IMR-90 (cell line): ENCODE measurements around the gene PSME2. TPM values are rescaled to one million over a fixed set of nuclear protein-coding genes. Genes with fewer than 3 reads are reported as not detected.

Source experiments
- CHD1 ChIP-seq: IDR thresholded peaks from 2 replicates; pipeline ENCODE4 v1.6.1; 2012; ENCODE audit warnings: low read depth, low read length, improper control_type of control experiment
- RCOR1 ChIP-seq: IDR thresholded peaks from 2 replicates; pipeline ENCODE4 v1.6.1; 2012; ENCODE audit warnings: mild to moderate bottlenecking, low read length, improper control_type of control experiment; ENCODE audit not compliant: insufficient replicate concordance
- RFX5 ChIP-seq: IDR thresholded peaks from 2 replicates; pipeline ENCODE4 v1.8.0; 2012; ENCODE audit warnings: low read depth, mild to moderate bottlenecking, low read length, moderate library complexity
- microRNA-seq, 2 experiments: library from miRNA; stranded (forward) in 1 of 2; unstranded in 1 of 2; fragments of 10-50 nt in 1 of 2; fragments of <30 nt in 1 of 2; gene quantifications in 1 of 2; microRNA quantifications in 1 of 2; one replicate each; pipeline versions ENCODE3 to v1.1.0; 2013 to 2020; ENCODE audit not compliant: insufficient read depth in 1 of 2, insufficient read length in 1 of 2, unreplicated experiment in 1 of 2
- polyA plus RNA-seq, 3 experiments: library from polyadenylated mRNA; depleted of rRNA; stranded (reverse); fragments of >200 nt; gene quantifications; 2 replicates each; pipeline ENCODE4 v1.2.3, GENCODE V29; 2012; ENCODE audit warnings: low replicate concordance in 1 of 3
- small RNA-seq, 5 experiments: library from RNA; depleted of rRNA; stranded (forward); fragments of <200 nt; gene quantifications; one replicate each; pipeline ENCODE3, GENCODE V24; 2012
- total RNA-seq: library from RNA; depleted of rRNA; stranded (reverse); fragments of >200 nt; gene quantifications from 2 replicates; pipeline ENCODE4 v1.2.3, GENCODE V29; 2012; rRNA removed
- TF ChIP-seq, protein P1 (sequence below): fragments of 150-350 bp; IDR thresholded peaks from 2 replicates; pipeline ENCODE4 v1.6.1; 2016; ENCODE audit warnings: low read depth, mild to moderate bottlenecking, low read length, moderate library complexity, borderline replicate concordance

PSME2 gene
- total and polyA plus RNA-seq, 2 of the 4 experiments (the other 2 are of a cell fraction), result 104 to 141 TPM

DNA sequence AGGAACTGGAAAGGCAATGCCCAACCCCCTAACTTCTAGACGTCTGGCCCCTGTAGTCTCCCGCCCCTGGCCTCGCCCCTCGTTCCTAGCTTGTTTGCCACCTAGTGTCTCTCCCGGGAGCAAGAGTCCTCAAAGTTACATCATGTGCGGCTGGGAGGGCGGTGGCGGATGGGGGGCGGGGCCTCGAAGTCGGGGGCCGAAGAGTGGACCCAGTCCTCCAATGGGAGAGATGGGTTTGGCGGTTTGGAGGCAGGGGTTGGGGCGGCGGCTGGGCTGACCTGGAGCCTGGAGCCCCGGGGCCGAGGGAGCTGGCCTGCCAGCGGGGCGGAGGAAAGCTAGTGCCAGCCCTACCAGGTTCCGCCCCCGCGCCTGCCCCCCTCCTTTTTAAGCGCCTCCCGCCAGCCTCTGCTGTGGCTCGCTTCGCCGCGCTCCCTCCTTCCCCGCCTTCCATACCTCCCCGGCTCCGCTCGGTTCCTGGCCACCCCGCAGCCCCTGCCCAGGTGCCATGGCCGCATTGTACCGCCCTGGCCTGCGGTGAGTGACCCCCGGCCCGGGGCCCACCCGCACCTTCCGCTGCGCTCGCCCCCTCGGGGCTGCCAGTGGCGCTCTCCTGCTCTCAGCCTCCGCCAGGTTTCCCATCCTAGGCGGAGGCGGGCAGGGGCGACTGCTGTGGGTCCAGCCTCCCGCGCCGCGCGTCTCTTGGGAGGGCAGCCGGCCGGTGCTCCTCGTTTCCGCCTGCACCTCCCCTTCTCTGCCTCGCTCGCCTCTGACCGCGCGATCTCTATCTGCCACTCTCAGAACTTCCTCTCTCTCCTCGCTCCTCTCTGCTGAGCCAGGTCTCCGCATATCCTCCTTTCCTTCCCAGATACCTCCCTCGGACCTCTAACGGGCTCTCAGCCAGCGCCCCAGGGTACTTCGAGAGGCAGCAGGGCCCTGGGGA lies 52.2 kb downstream of the PSME2 start, which contains the start of gene PCK2 (continued):
- TF ChIP-seq, protein P1, sequence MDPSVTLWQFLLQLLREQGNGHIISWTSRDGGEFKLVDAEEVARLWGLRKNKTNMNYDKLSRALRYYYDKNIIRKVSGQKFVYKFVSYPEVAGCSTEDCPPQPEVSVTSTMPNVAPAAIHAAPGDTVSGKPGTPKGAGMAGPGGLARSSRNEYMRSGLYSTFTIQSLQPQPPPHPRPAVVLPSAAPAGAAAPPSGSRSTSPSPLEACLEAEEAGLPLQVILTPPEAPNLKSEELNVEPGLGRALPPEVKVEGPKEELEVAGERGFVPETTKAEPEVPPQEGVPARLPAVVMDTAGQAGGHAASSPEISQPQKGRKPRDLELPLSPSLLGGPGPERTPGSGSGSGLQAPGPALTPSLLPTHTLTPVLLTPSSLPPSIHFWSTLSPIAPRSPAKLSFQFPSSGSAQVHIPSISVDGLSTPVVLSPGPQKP, result no peak
- TF ChIP-seq RCOR1 (no peak), CHD1 (no peak), RFX5 (no peak)

Small RNA genes within 50 kb of the gene (microRNA-seq; reads per million reads assigned to microRNA genes)
- not detected for gene AL136295.4 (ENCODE audit: insufficient read depth, insufficient read length)
- gene IPO4 (ENCODE audit: insufficient read depth, insufficient read length), result not detected
- gene IRF9 (ENCODE audit: insufficient read depth, insufficient read length), result not detected
- not detected for gene MIR7703 (ENCODE audit: unreplicated experiment)
- gene RNA5SP383 (ENCODE audit: insufficient read depth, insufficient read length), result not detected

Small RNA genes within 50 kb of the gene (small RNA-seq; reads per million reads assigned to genes)
- 0 to 0.41 (median 0) reads per million in 5 experiments for gene AL136295.4
- gene IPO4, result 0 to 0.04 (median 0) reads per million in 5 experiments
- gene IRF9, result 0 to 0.14 (median 0) reads per million in 5 experiments
- 0 to 25.3 (median 1.1) reads per million in 5 experiments for gene RNA5SP383

Other genes starting within 250 kb of the PSME2 start
Only the 30 nearest of the 31 such genes appear.
- 43.2 and 48.9 TPM in 2 replicates for gene DHRS4, start 192.8 kb downstream of the PSME2 start, total RNA-seq
- 48.6 and 51.8 TPM in 2 replicates for gene DHRS4, start 192.8 kb downstream of the PSME2 start, polyA plus RNA-seq (2012; rRNA removed)
- 11.1 and 12.5 TPM in 2 replicates for gene DHRS4L2, start 157.7 kb downstream of the PSME2 start, total RNA-seq
- gene DHRS4L2, start 157.7 kb downstream of the PSME2 start, polyA plus RNA-seq (2012; rRNA removed), result 17.3 and 19.6 TPM in 2 replicates
- gene CARMIL3, start 94.6 kb downstream of the PSME2 start, total RNA-seq, result under 0.01 TPM in 1 of 2 replicates, not detected in the other
- gene CARMIL3, start 94.6 kb downstream of the PSME2 start, polyA plus RNA-seq (2012; rRNA removed), result 0.03 TPM in 1 of 2 replicates, not detected in the other
- not detected in 2 replicates for gene CPNE6, start 75.0 kb downstream of the PSME2 start, total RNA-seq
- gene CPNE6, start 75.0 kb downstream of the PSME2 start, polyA plus RNA-seq (2012; rRNA removed), result not detected in 2 replicates
- gene PCK2, start 52.3 kb downstream of the PSME2 start, total RNA-seq, result 11.1 and 13.4 TPM in 2 replicates
- gene PCK2, start 52.3 kb downstream of the PSME2 start, polyA plus RNA-seq (2012; rRNA removed), result 23.9 and 29.4 TPM in 2 replicates
- 46.7 and 52.0 TPM in 2 replicates for gene DCAF11, start 31.8 kb downstream of the PSME2 start, total RNA-seq
- 19.0 and 21.0 TPM in 2 replicates for gene DCAF11, start 31.8 kb downstream of the PSME2 start, polyA plus RNA-seq (2012; rRNA removed)
- gene NRL, start 31.7 kb downstream of the PSME2 start, total RNA-seq, result 0.18 and 0.28 TPM in 2 replicates
- 0.70 and 0.85 TPM in 2 replicates for gene NRL, start 31.7 kb downstream of the PSME2 start, polyA plus RNA-seq (2012; rRNA removed)
- not detected in 2 replicates for gene FITM1, start 16.0 kb downstream of the PSME2 start, total RNA-seq
- not detected in 2 replicates for gene FITM1, start 16.0 kb downstream of the PSME2 start, polyA plus RNA-seq (2012; rRNA removed)
- 42.8 and 55.3 TPM in 2 replicates for gene PSME1, start 10.4 kb downstream of the PSME2 start, total RNA-seq
- gene PSME1, start 10.4 kb downstream of the PSME2 start, polyA plus RNA-seq (2012; rRNA removed), result 97.9 and 106 TPM in 2 replicates
- 15.0 and 15.1 TPM in 2 replicates for gene EMC9, start 5.0 kb downstream of the PSME2 start, total RNA-seq
- gene EMC9, start 5.0 kb downstream of the PSME2 start, polyA plus RNA-seq (2012; rRNA removed), result 19.2 and 21.6 TPM in 2 replicates
- 26.1 and 37.5 TPM in 2 replicates for gene RNF31, start 888 bp upstream of the PSME2 start, total RNA-seq
- 28.9 and 31.6 TPM in 2 replicates for gene RNF31, start 888 bp upstream of the PSME2 start, polyA plus RNA-seq (2012; rRNA removed)
- 29.7 and 34.6 TPM in 2 replicates for gene IRF9, start 14.7 kb upstream of the PSME2 start, total RNA-seq
- gene IRF9, start 14.7 kb upstream of the PSME2 start, polyA plus RNA-seq (2012; rRNA removed), result 23.2 and 25.6 TPM in 2 replicates
- gene REC8, start 25.5 kb upstream of the PSME2 start, total RNA-seq, result 0.36 and 0.56 TPM in 2 replicates
- 3.5 and 3.6 TPM in 2 replicates for gene REC8, start 25.5 kb upstream of the PSME2 start, polyA plus RNA-seq (2012; rRNA removed)
- gene IPO4, start 42.2 kb upstream of the PSME2 start, total RNA-seq, result 36.7 and 37.6 TPM in 2 replicates
- 39.4 and 39.9 TPM in 2 replicates for gene IPO4, start 42.2 kb upstream of the PSME2 start, polyA plus RNA-seq (2012; rRNA removed)
- 51.9 and 65.6 TPM in 2 replicates for gene TM9SF1, start 48.8 kb upstream of the PSME2 start, total RNA-seq
- gene TM9SF1, start 48.8 kb upstream of the PSME2 start, polyA plus RNA-seq (2012; rRNA removed), result 40.4 and 40.9 TPM in 2 replicates
- gene TSSK4, start 59.1 kb upstream of the PSME2 start, total RNA-seq, result under 0.01 TPM in 1 of 2 replicates, not detected in the other
- gene TSSK4, start 59.1 kb upstream of the PSME2 start, polyA plus RNA-seq (2012; rRNA removed), result 0.07 TPM in 1 of 2 replicates, not detected in the other
- 22.0 and 31.7 TPM in 2 replicates for gene CHMP4A, start 66.9 kb upstream of the PSME2 start, total RNA-seq
- 63.8 and 66.4 TPM in 2 replicates for gene CHMP4A, start 66.9 kb upstream of the PSME2 start, polyA plus RNA-seq (2012; rRNA removed)
- gene MDP1, start 69.5 kb upstream of the PSME2 start, total RNA-seq, result 15.1 and 16.7 TPM in 2 replicates
- gene MDP1, start 69.5 kb upstream of the PSME2 start, polyA plus RNA-seq (2012; rRNA removed), result 16.7 and 17.8 TPM in 2 replicates
- 167 and 224 TPM in 2 replicates for gene NEDD8, start 85.8 kb upstream of the PSME2 start, total RNA-seq
- gene NEDD8, start 85.8 kb upstream of the PSME2 start, polyA plus RNA-seq (2012; rRNA removed), result 375 and 393 TPM in 2 replicates
- 56.1 and 92.5 TPM in 2 replicates for gene GMPR2, start 86.3 kb upstream of the PSME2 start, total RNA-seq
- 63.7 and 65.7 TPM in 2 replicates for gene GMPR2, start 86.3 kb upstream of the PSME2 start, polyA plus RNA-seq (2012; rRNA removed)
- gene TINF2, start 96.0 kb upstream of the PSME2 start, total RNA-seq, result 21.1 and 26.9 TPM in 2 replicates
- 30.0 and 33.0 TPM in 2 replicates for gene TINF2, start 96.0 kb upstream of the PSME2 start, polyA plus RNA-seq (2012; rRNA removed)
- gene TGM1, start 116.6 kb upstream of the PSME2 start, total RNA-seq, result 0.56 and 0.72 TPM in 2 replicates
- gene TGM1, start 116.6 kb upstream of the PSME2 start, polyA plus RNA-seq (2012; rRNA removed), result 2.7 and 3.3 TPM in 2 replicates
- 25.6 and 27.2 TPM in 2 replicates for gene RABGGTA, start 125.0 kb upstream of the PSME2 start, total RNA-seq
- gene RABGGTA, start 125.0 kb upstream of the PSME2 start, polyA plus RNA-seq (2012; rRNA removed), result 55.6 and 64.0 TPM in 2 replicates
- gene DHRS1, start 153.2 kb upstream of the PSME2 start, total RNA-seq, result 13.1 and 15.8 TPM in 2 replicates
- gene DHRS1, start 153.2 kb upstream of the PSME2 start, polyA plus RNA-seq (2012; rRNA removed), result 34.7 and 38.6 TPM in 2 replicates
- 22.5 and 25.8 TPM in 2 replicates for gene NOP9, start 153.2 kb upstream of the PSME2 start, total RNA-seq
- gene NOP9, start 153.2 kb upstream of the PSME2 start, polyA plus RNA-seq (2012; rRNA removed), result 11.7 and 11.8 TPM in 2 replicates
- under 0.01 TPM in 2 replicates for gene CIDEB, start 161.4 kb upstream of the PSME2 start, total RNA-seq
- 0.19 TPM in 2 replicates for gene CIDEB, start 161.4 kb upstream of the PSME2 start, polyA plus RNA-seq (2012; rRNA removed)
- gene LTB4R2, start 163.5 kb upstream of the PSME2 start, total RNA-seq, result 0.56 and 0.72 TPM in 2 replicates
- gene LTB4R2, start 163.5 kb upstream of the PSME2 start, polyA plus RNA-seq (2012; rRNA removed), result 1.7 and 2.0 TPM in 2 replicates
- gene LTB4R, start 164.9 kb upstream of the PSME2 start, total RNA-seq, result 0.18 and 0.28 TPM in 2 replicates
- gene LTB4R, start 164.9 kb upstream of the PSME2 start, polyA plus RNA-seq (2012; rRNA removed), result 2.3 TPM in 2 replicates
- gene ADCY4, start 188.5 kb upstream of the PSME2 start, total RNA-seq, result not detected in 2 replicates
- 0.04 TPM in 1 of 2 replicates, not detected in the other for gene ADCY4, start 188.5 kb upstream of the PSME2 start, polyA plus RNA-seq (2012; rRNA removed)
- gene RIPK3, start 193.4 kb upstream of the PSME2 start, total RNA-seq, result not detected in 2 replicates
- 0.09 TPM in 1 of 2 replicates, not detected in the other for gene RIPK3, start 193.4 kb upstream of the PSME2 start, polyA plus RNA-seq (2012; rRNA removed)